ENCODE results near the gene GTF2I.
"Not testable (repeated sequence)": the region's sequence is repeated elsewhere in the genome, so short reads cannot be mapped to it uniquely, and the experiment has no call there.

Gene GTF2I

DNA sequence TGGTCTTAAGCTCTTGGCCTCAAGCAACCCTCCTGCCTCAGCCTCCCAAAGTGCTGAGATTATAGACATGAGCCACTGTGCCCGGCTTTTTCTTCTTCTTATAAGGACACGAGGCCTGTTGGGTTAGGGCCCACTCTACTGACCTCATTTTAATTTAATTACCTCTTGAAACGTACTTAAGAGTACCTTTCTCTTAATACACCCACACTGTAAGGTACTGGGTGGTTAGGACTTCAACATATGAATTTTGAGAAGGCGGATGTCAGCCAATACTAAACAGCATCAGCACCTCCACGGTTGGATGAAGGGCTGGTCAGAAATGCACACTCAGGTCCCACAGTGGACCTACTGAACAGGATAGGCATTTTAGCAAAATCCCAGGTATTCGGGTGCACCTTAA is 124.2 kb downstream of the GTF2I start:
- DNase-seq, result not testable (repeated sequence)

DNA sequence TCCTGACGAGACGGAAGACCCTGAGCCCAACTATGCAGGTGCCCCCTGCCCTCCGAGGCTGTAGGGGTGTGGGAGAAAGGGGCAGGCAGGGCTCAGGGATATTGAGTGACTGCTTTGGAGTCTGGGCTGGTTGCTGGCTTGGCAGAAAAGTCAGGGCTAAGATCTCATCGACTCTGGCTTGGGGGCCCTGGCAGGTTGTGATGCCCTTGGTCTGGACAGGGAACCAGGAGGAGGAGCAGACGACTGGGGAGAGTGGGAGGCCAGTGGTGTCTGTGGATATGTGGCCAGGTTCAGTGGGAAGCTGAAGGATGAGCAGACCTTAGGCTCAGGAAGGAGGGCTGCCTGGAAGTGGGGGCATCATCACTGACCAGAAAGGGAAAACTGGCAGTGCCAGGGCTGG is 126.1 kb downstream of the GTF2I start:
- DNase-seq, result not testable (repeated sequence)

DNA sequence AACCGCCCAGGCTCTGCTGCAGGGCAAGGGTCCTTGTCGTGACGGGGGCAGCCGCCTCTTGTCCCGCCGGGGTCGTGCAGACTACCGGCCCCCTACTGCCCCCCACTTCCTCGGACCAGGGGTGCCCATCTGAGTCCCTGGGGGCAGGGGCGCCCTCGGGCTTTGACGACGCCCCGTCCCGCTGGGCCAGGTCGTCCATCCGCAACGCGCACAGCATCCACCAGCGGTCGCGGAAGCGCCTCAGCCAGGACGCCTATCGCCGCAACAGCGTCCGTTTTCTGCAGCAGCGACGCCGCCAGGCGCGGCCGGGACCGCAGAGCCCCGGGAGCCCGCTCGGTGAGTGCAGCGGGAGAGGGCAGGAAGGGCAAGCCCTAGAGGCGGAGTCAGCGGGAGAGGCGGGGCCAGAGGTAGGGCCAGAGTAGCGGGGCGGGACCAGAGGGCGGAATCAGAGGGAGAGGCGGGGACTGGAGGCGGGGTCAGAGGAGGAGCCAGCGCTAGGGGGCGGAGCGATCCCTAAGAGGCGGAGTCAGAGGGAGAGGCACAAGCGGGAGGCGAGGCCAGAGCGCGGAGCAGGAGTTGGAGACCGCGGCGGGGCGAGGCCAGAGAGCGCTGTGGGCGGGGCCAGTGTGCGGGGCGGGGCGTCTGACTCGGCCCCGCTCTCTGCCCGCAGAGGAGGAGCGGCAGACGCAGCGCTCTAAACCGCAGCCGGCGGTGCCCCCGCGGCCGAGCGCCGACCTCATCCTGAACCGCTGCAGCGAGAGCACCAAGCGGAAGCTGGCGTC is 131.0 kb downstream of the GTF2I start:
- peak; percentile 94 for DNase-seq

DNA sequence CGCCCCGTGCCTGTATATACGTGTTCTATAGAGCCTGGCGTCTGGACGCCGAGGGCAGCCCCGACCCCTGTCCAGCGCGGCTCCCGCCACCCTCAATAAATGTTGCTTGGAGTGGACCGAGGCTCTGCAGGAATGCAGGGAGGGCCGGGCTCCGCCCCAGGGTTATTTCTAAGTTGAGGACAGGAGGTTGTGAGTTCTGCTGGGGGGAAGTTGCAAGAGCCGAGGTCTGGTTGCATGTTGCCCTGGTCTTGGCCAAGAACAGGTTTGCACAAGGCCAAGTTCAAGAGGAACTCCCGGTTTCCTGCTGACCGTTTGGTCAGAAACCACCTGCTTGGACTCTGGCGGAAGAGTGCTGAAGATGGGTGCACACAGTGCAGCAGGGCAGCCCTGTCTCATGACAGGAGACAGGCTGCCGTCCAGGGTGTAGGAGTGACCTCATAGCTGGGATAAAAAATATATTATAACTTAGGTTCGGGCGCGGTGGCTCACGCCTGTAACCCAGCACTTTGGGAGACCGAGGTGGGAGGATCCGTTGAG is 131.8 kb downstream of the GTF2I start:
- not testable (repeated sequence) for DNase-seq

DNA sequence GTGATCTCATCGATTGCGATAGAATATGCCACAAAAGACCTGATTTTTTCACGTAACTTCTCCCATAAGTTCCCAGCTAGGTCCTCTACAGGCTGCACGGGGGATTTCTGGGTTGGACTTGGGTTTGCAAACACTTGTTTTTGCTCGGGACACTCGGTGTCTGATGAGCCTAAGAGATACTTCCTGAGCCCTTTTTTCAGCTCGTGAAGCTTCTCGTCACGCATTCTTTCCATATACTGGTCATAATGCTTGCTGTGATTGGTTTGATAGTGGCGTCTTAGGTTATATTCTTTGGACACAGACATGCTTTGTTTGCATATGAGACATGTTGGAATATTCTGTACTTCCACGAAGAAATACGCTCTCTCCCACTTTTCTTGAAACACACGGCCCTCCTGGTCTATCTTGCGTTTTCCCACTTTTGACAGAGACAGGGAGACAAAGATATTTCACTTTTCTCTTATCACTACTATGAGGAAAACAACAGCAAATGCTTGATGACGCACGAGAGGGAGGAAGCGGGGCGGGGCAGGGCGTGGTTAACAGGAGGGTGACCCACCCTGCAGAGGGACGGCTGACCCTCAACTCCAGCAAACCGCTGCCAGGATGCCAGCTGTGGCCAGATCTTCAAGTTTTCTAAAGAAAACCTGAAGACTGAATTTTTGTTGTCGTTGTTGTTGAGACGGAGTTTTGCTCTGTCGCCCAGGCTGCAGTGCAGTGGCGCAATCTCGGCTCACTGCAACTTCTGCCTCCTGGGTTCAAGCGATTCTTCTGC is 140.5 kb downstream of the GTF2I start:
- DNase-seq, result not testable (repeated sequence)

DNA sequence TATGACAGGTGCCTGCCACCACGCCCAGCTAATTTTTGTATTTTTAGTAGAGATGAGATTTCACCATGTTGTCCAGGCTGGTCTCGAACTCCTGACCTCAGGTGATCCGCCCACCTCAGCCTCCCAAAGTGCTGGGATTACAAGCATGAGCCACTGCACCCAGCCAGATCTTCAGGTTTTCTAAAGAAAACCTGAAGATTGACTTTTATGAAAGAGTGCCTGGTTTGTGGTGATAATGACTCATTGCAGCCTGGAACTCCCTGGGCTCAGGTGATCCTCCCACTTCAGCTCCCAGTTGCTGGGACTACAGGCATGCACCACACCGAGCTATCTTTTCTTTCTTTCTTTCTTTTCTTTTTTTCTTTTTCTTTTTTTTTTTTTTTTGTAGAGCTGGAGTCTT is 141.1 kb downstream of the GTF2I start:
- not testable (repeated sequence) for DNase-seq
